Measurements from ENCODE around the gene ZC3H4. TPM values are rescaled to one million over a fixed set of nuclear protein-coding genes. Genes with fewer than 3 reads are reported as not detected.

Gene ZC3H4
- total RNA-seq, 1 experiment from 2014 or later = 42.7 TPM

- DNase-seq (ENCODE audit: low read depth, low spot score) = no peak
- no TSS peak for BruUV-seq (replicated peaks)
- ATAC-seq = no peak
- intact Hi-C loops (cut with micrococcal nuclease; ENCODE audit: unreplicated experiment) (no loop called here), in situ Hi-C loops (cut with HindIII; ENCODE audit: low pct_unique_long_range_greater_than_20kb, low sequenced_read_pairs) (no loop called here)
- no peaks in the 10 kb centered on the region for H3K9me3 ChIP-seq (ENCODE audit: control insufficient read depth, insufficient read depth, low read depth, low read length)
- ChIA-PET POLR2A (interaction anchor here (0.6 kb wide), 1 partner anchor 52 kb away, joined by 4 read pairs; no protein-coding TSS in a partner anchor), CTCF (no interaction called here)
- no peaks in the 10 kb centered on the region; the same call in 1 of the 2 replicates for H3K36me3 ChIP-seq (ENCODE audit: control insufficient read depth, insufficient read depth, low read length)
- H3K27ac ChIP-seq (ENCODE audit: low read length) = peak overlapping the region; percentile 98
- 0 out of 4 replicates have a peak overlapping the region, but pooled peaks of 1 of the 2 experiments have one; percentile 8 for H3K4me3 ChIP-seq (ENCODE audit: low read depth in 2 of 2, low read length in 2 of 2)
- H3K4me1 ChIP-seq (ENCODE audit: control insufficient read depth, insufficient read depth, low read length) = peaks cover 34% of the 10 kb centered on the region
- no peaks in the 10 kb centered on the region for H3K27me3 ChIP-seq (ENCODE audit: control insufficient read depth, insufficient read depth, low read length)
- no peak for TF ChIP-seq SIN3A (IDR thresholded peaks at IDR 0.05; ENCODE audit: borderline replicate concordance, insufficient read depth, low read depth, low read length)
- no peak for TF ChIP-seq REST (IDR thresholded peaks at IDR 0.05; ENCODE audit: insufficient read depth in 1 of 2, low read depth in 2 of 2, low read length in 1 of 2)
- TF ChIP-seq POLR2AphosphoS5 (IDR thresholded peaks at IDR 0.05; ENCODE audit: low read depth, low read length) = no peak
- no peak for TF ChIP-seq TCF7L2 (IDR thresholded peaks at IDR 0.05; ENCODE audit: low read depth, low read length)
Measured at GRCh38 chr19:47107953-47108746, 5.4 kb downstream of the ZC3H4 start.

GRCh38 chr19:47107202-47107952 lies 6.2 kb downstream of the ZC3H4 start:
- Histone ChIP-seq H3K4me1 (ENCODE audit: control insufficient read depth, insufficient read depth, low read length) (peaks cover 34% of the 10 kb centered on the region), H3K4me3 (ENCODE audit: low read depth in 2 of 2, low read length in 2 of 2) (no peak overlapping the region), H3K36me3 (ENCODE audit: control insufficient read depth, insufficient read depth, low read length) (no peaks in the 10 kb centered on the region; the same call in 1 of the 2 replicates), H3K27ac (ENCODE audit: low read length) (peak overlapping the region; percentile 98), H3K27me3 (ENCODE audit: control insufficient read depth, insufficient read depth, low read length) (no peaks in the 10 kb centered on the region), H3K9me3 (ENCODE audit: control insufficient read depth, insufficient read depth, low read depth, low read length) (no peaks in the 10 kb centered on the region)
- in situ Hi-C loops (cut with HindIII; ENCODE audit: low pct_unique_long_range_greater_than_20kb, low sequenced_read_pairs) (no loop called here), intact Hi-C loops (cut with micrococcal nuclease; ENCODE audit: unreplicated experiment) (no loop called here)
- TF ChIP-seq REST (IDR thresholded peaks at IDR 0.05; ENCODE audit: insufficient read depth in 1 of 2, low read depth in 2 of 2, low read length in 1 of 2) = no peak
- TF ChIP-seq POLR2AphosphoS5 (IDR thresholded peaks at IDR 0.05; ENCODE audit: low read depth, low read length) = no peak
- no peak for TF ChIP-seq SIN3A (IDR thresholded peaks at IDR 0.05; ENCODE audit: borderline replicate concordance, insufficient read depth, low read depth, low read length)
- no peak for TF ChIP-seq TCF7L2 (IDR thresholded peaks at IDR 0.05; ENCODE audit: low read depth, low read length)
- no peak for TF ChIP-seq CTCF (IDR thresholded peaks at IDR 0.05)
- ATAC-seq = no peak
- no TSS peak for BruUV-seq (replicated peaks)
- ChIA-PET CTCF (no interaction called here), POLR2A (interaction anchor here (0.6 kb wide), 1 partner anchor 53 kb away, joined by 4 read pairs; no protein-coding TSS in a partner anchor)
- no peak for DNase-seq (ENCODE audit: low read depth, low spot score)
